Hepatocyte (in vitro differentiated cells): ENCODE results near the gene RNF213.

Source experiments
- EZH2 ChIP-seq: fragments of 200-600 bp; sonication (generic); IDR thresholded peaks from 2 replicates; pipeline ENCODE4 v1.6.1; 2016; ENCODE audit warnings: antibody characterized with exemption, mild to moderate bottlenecking, borderline replicate concordance
- TF ChIP-seq, protein P1 (sequence below): fragments of 200-600 bp; sonication (generic); IDR thresholded peaks from 2 replicates; pipeline ENCODE4 v1.5.1; 2016; ENCODE audit warnings: antibody characterized with exemption, mild to moderate bottlenecking; ENCODE audit not compliant: poor library complexity

DNA sequence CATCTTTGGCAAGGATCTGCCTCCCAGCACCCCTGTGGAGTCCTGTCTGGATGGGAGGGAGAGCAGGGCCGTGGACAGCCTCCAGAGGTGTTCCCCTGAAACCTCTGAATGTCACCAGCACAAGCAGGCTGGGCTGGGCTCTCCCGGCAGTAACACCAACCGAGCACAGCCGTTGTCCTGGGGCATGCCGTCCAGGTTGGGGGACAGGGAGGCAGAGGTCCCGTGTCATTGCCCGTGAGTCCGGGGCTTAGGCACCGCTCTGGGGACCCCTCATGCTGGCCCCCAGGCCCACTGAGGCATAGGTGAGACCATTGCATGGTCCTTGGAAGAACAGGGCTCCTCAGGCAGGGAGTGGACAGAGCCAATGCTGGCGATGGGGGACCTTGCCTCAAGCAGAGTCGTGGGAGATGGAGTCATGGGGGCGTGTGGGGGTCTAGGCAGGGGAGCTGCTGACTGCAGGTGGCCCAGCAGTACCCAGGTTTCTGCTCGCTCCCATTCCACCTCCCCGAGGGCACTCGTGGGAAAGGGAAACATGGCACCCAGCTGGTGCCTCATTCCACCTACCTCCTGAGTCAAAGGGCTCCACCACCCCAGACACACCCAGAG is 171.8 kb downstream of the RNF213 start:
- TF ChIP-seq, protein P1, sequence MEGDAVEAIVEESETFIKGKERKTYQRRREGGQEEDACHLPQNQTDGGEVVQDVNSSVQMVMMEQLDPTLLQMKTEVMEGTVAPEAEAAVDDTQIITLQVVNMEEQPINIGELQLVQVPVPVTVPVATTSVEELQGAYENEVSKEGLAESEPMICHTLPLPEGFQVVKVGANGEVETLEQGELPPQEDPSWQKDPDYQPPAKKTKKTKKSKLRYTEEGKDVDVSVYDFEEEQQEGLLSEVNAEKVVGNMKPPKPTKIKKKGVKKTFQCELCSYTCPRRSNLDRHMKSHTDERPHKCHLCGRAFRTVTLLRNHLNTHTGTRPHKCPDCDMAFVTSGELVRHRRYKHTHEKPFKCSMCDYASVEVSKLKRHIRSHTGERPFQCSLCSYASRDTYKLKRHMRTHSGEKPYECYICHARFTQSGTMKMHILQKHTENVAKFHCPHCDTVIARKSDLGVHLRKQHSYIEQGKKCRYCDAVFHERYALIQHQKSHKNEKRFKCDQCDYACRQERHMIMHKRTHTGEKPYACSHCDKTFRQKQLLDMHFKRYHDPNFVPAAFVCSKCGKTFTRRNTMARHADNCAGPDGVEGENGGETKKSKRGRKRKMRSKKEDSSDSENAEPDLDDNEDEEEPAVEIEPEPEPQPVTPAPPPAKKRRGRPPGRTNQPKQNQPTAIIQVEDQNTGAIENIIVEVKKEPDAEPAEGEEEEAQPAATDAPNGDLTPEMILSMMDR = no peak
- TF ChIP-seq EZH2 = no peak
